Body of pancreas (tissue), 4 donors: Measurements from ENCODE around the gene CADPS. TPM values are rescaled to one million over a fixed set of nuclear protein-coding genes. Genes with fewer than 3 reads are reported as not detected.

Source experiments
- ATAC-seq: fragments of 150-250 bp; one replicate; pipeline ENCODE4 v1.9.1; 2016
- DNase-seq, 4 donors: peaks; one replicate each; pipeline ENCODE4 v3.0.0-alpha.2; 2019
- H3K27ac ChIP-seq, 4 donors: fragments of 200-600 bp; sonication (generic); 1 replicate in 3 of 4; 2 replicates in 1 of 4; pipeline versions ENCODE4 v1.5.1 to v1.6.1; 2016 to 2019; ENCODE audit warnings: mild to moderate bottlenecking in 1 of 4, mixed read lengths in 1 of 4, moderate library complexity in 1 of 4
- H3K27me3 ChIP-seq, 2 donors: fragments of 200-600 bp; sonication (generic); one replicate each; pipeline ENCODE4 v1.6.0; 2016; ENCODE audit warnings: mild to moderate bottlenecking in 1 of 2
- H3K36me3 ChIP-seq, 2 donors: fragments of 200-600 bp; sonication (generic); replicated peaks in 1 of 2; 2 replicates each; pipeline ENCODE4 v1.5.1; 2016; ENCODE audit warnings: low read depth in 2 of 2; ENCODE audit not compliant: insufficient read depth in 1 of 2
- H3K4me1 ChIP-seq: fragments of 200-600 bp; sonication (generic); one replicate; pipeline ENCODE4 v1.6.0; 2016
- H3K4me3 ChIP-seq, 2 donors: fragments of 200-600 bp; sonication (generic); 1 replicate in 1 of 2; 2 replicates in 1 of 2; pipeline ENCODE4 v1.5.1; 2016 to 2019
- H3K9me3 ChIP-seq, 3 donors: fragments of 200-600 bp; sonication (generic); 1 replicate in 2 of 3; 2 replicates in 1 of 3; pipeline ENCODE4 v1.5.1; 2016
- POLR2A ChIP-seq, 3 donors: fragments of 450-650 bp; IDR thresholded peaks; one replicate each; pipeline ENCODE4 v1.6.1; 2016; ENCODE audit warnings: antibody characterized with exemption in 3 of 3, mild to moderate bottlenecking in 2 of 3
- WGBS, 2 donors: methylation state at CpG; one replicate each; pipeline ENCODE4 v1.1.5; 2017; 5-methylcytosine and 5-hydroxymethylcytosine counted together
- intact Hi-C: fragments of 100-400 bp; cut with DNase I; formaldehyde crosslinking; loops from one replicate; pipeline ENCODE4 v1.15.1; 2023
- total RNA-seq, 2 donors: library from RNA; depleted of rRNA; stranded (reverse); fragments of >200 nt; gene quantifications; one replicate each; pipeline ENCODE4 v1.1.0, GENCODE V29; 2016
- TF ChIP-seq, protein P1 (sequence below), 7 experiments: fragments of 450-650 bp in 4 of 7; fragments of 200-600 bp in 3 of 7; sonication (generic) in 3 of 7; IDR thresholded peaks; one replicate each; pipeline ENCODE4 v1.5.1; 2016 to 2019; ENCODE audit warnings: antibody characterized with exemption in 7 of 7

CADPS gene
- total RNA-seq, 2 donors from 2014 or later, result 22.1 to 67.6 TPM

DNA sequence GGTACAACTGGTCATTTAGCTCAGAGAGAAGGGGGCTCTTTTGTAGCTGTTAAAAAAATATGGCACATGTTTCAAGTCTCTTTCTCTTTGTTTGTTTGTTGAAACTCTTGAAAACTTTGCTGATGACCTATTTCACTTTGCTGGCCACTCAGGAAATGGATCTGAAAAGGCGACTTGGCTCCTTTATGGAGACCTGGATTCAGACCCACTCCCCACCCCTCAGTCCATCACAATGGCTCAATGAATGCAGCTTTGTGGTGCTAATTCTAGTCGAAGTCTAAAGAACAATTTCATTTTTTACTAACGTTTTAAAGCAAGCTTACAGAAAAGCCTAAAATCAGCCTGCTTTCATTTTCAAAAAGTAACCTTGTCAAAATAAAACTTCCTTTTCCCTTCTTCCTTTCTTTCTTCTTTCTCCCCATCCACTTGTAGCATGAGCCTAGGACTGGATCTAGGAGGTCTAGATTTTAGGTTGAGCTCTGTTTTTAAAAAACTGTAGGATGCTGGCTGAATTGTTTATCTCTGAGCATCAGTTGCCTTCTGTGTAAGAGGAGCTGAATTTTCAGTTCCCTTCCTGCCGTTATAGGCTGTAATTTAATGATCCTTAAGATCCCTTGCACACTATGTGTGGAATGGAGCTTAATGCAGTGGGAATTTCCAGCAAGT is 336.4 kb downstream of the CADPS start:
- WGBS, 2 donors, result 47 to 53% methylated on average over 4 of the region's 4 CpGs
- no peak for DNase-seq
- no peaks in the 10 kb centered on the region for H3K9me3 ChIP-seq
- intact Hi-C loops, result no loop called here
- no peaks in the 10 kb centered on the region for H3K4me1 ChIP-seq
- no peaks in the 10 kb centered on the region for H3K27me3 ChIP-seq
- ATAC-seq, result no peak
- no peak for TF ChIP-seq POLR2A (IDR thresholded peaks at IDR 0.05)
- TF ChIP-seq, protein P1, sequence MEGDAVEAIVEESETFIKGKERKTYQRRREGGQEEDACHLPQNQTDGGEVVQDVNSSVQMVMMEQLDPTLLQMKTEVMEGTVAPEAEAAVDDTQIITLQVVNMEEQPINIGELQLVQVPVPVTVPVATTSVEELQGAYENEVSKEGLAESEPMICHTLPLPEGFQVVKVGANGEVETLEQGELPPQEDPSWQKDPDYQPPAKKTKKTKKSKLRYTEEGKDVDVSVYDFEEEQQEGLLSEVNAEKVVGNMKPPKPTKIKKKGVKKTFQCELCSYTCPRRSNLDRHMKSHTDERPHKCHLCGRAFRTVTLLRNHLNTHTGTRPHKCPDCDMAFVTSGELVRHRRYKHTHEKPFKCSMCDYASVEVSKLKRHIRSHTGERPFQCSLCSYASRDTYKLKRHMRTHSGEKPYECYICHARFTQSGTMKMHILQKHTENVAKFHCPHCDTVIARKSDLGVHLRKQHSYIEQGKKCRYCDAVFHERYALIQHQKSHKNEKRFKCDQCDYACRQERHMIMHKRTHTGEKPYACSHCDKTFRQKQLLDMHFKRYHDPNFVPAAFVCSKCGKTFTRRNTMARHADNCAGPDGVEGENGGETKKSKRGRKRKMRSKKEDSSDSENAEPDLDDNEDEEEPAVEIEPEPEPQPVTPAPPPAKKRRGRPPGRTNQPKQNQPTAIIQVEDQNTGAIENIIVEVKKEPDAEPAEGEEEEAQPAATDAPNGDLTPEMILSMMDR (IDR thresholded peaks at IDR 0.05), result no peak
- H3K36me3 ChIP-seq, result no peaks in the 10 kb centered on the region
- H3K27ac ChIP-seq, result no peak overlapping the region
- H3K4me3 ChIP-seq, result no peak overlapping the region

DNA sequence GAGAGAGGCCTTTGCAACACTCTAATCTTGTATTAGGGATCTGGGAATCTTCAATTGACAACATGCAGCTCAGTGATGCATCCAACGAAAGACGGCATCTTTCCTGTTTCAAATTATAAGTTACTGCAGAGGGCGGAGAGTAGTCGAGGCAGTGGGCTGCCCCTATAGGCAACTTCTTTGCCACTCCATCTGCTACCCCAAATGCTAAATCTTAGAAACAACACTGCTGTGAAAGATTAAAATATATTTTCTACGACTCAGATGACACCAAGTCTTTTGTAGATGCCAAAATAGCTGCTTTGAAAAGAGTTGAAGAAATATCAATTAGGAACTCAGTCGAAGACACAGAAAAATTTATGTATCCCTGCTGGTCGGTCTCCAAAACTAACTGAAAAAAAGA is 340.9 kb downstream of the CADPS start:
- WGBS, 2 donors, result 80 to 86% methylated on average over 7 of the region's 7 CpGs
- H3K27me3 ChIP-seq, result no peaks in the 10 kb centered on the region
- DNase-seq, result no peak
- no peak overlapping the region for H3K4me3 ChIP-seq
- no peaks in the 10 kb centered on the region for H3K9me3 ChIP-seq
- TF ChIP-seq POLR2A (IDR thresholded peaks at IDR 0.05), result no peak
- TF ChIP-seq, protein P1 (IDR thresholded peaks at IDR 0.05), result no peak
- ATAC-seq, result no peak
- H3K36me3 ChIP-seq, result no peaks in the 10 kb centered on the region
- no peak overlapping the region for H3K27ac ChIP-seq
- intact Hi-C loops, result no loop called here
- no peaks in the 10 kb centered on the region for H3K4me1 ChIP-seq

DNA sequence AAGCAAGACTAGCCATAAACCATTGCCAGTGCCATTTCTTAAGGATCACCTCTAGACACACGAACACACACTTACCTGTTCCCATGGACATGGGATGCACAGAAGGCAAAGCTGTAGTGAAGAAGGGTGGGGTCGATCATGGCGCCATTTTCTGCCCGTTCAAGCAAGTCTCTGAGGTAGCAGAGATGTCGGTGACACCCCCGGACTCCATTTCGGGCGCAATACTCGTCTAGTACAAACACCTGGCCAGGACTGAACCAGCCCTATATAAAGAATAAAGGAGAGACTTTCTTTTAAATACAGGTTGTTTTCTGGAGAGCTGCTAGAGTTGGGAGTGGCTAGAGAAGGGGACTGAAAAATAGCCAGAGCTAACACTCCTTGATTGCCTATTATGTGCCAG is 342.4 kb downstream of the CADPS start:
- Histone ChIP-seq H3K36me3 (no peaks in the 10 kb centered on the region), H3K4me3 (no peak overlapping the region), H3K4me1 (no peaks in the 10 kb centered on the region), H3K27me3 (no peaks in the 10 kb centered on the region), H3K9me3 (no peaks in the 10 kb centered on the region), H3K27ac (no peak overlapping the region)
- intact Hi-C loops, result no loop called here
- WGBS, 2 donors, result 84 to 85% methylated on average over 9 of the region's 9 CpGs
- no peak for ATAC-seq
- TF ChIP-seq POLR2A (IDR thresholded peaks at IDR 0.05), result no peak
- TF ChIP-seq, protein P1 (IDR thresholded peaks at IDR 0.05), result no peak
- DNase-seq, result no peak

GRCh38 chr3:62531981-62532380 is 343.2 kb downstream of the CADPS start:
- no peak for DNase-seq
- intact Hi-C loops, result no loop called here
- Histone ChIP-seq H3K9me3 (no peaks in the 10 kb centered on the region), H3K27me3 (no peaks in the 10 kb centered on the region), H3K4me1 (no peaks in the 10 kb centered on the region), H3K27ac (no peak overlapping the region), H3K4me3 (no peak overlapping the region), H3K36me3 (no peaks in the 10 kb centered on the region)
- TF ChIP-seq, protein P1 (IDR thresholded peaks at IDR 0.05), result no peak
- TF ChIP-seq POLR2A (IDR thresholded peaks at IDR 0.05), result no peak
- no peak for ATAC-seq

GRCh38 chr3:62531493-62531892 is 343.7 kb downstream of the CADPS start:
- 27 to 54% methylated on average over 2 of the region's 2 CpGs for WGBS, 2 donors
- DNase-seq (no peak), ATAC-seq (no peak)
- Histone ChIP-seq H3K4me1 (no peaks in the 10 kb centered on the region), H3K27me3 (no peaks in the 10 kb centered on the region), H3K9me3 (no peaks in the 10 kb centered on the region), H3K36me3 (no peaks in the 10 kb centered on the region), H3K4me3 (no peak overlapping the region), H3K27ac (no peak overlapping the region)
- intact Hi-C loops, result no loop called here
- TF ChIP-seq, protein P1 (IDR thresholded peaks at IDR 0.05), result no peak
- TF ChIP-seq POLR2A (IDR thresholded peaks at IDR 0.05), result no peak
